Parathyroid adenoma (tissue), 2 donors: Measurements from ENCODE around the gene USH2A.

Experiments
- H2AFZ ChIP-seq: fragments of 300-600 bp; sonication (generic); one replicate; pipeline ENCODE4 v1.7.0; 2017; ENCODE audit warnings: antibody characterized with exemption, mild to moderate bottlenecking
- H3K27ac ChIP-seq: fragments of 300-600 bp; sonication (generic); one replicate; pipeline ENCODE4 v1.7.0; 2017
- H3K27me3 ChIP-seq: fragments of 300-600 bp; sonication (generic); one replicate; pipeline ENCODE4 v1.7.0; 2017; ENCODE audit warnings: low read length; ENCODE audit not compliant: control insufficient read depth, insufficient read depth
- H3K36me3 ChIP-seq: fragments of 300-600 bp; sonication (generic); one replicate; pipeline ENCODE4 v1.7.0; 2017; ENCODE audit warnings: low read length; ENCODE audit not compliant: control insufficient read depth, insufficient read depth
- H3K4me1 ChIP-seq: fragments of 300-600 bp; sonication (generic); one replicate; pipeline ENCODE4 v1.7.0; 2017; ENCODE audit warnings: control low read depth
- H3K4me2 ChIP-seq: fragments of 300-600 bp; sonication (generic); one replicate; pipeline ENCODE4 v1.7.0; 2017; ENCODE audit warnings: low read length
- H3K4me3 ChIP-seq: fragments of 300-600 bp; sonication (generic); one replicate; pipeline ENCODE4 v1.7.0; 2017; ENCODE audit warnings: low read depth, low read length
- H3K79me2 ChIP-seq: fragments of 300-600 bp; sonication (generic); one replicate; pipeline ENCODE4 v1.7.0; 2017; ENCODE audit warnings: control low read depth
- H3K9ac ChIP-seq: fragments of 300-600 bp; sonication (generic); one replicate; pipeline ENCODE4 v1.7.0; 2017; ENCODE audit warnings: mild to moderate bottlenecking
- H3K9me3 ChIP-seq: fragments of 300-600 bp; sonication (generic); one replicate; pipeline ENCODE4 v1.7.0; 2017; ENCODE audit warnings: low read length; ENCODE audit not compliant: control insufficient read depth
- CTCF ChIP-seq: fragments of 300-600 bp; sonication (generic); IDR thresholded peaks from one replicate; pipeline ENCODE4 v1.7.0; 2017; ENCODE audit warnings: antibody characterized with exemption, mild to moderate bottlenecking
- donor health status: primary hyperparathyroidism.

Gene USH2A

GRCh38 chr1:216258856-216259255 lies 164.4 kb downstream of the USH2A start:
- Histone ChIP-seq H3K9ac (no peak overlapping the region), H3K4me3 (no peak overlapping the region), H3K79me2 (no peaks in the 10 kb centered on the region), H3K9me3 (no peaks in the 10 kb centered on the region), H2AFZ (no peak overlapping the region), H3K4me2 (no peak overlapping the region), H3K4me1 (no peaks in the 10 kb centered on the region), H3K36me3 (no peaks in the 10 kb centered on the region), H3K27ac (no peak overlapping the region), H3K27me3 (no peaks in the 10 kb centered on the region)
- no peak for TF ChIP-seq CTCF

GRCh38 chr1:216258386-216258785 lies 164.9 kb downstream of the USH2A start:
- no peaks in the 10 kb centered on the region for H3K79me2 ChIP-seq
- no peak overlapping the region for H3K4me3 ChIP-seq
- H3K4me2 ChIP-seq, result no peak overlapping the region
- no peaks in the 10 kb centered on the region for H3K27me3 ChIP-seq
- no peak overlapping the region for H3K9ac ChIP-seq
- no peaks in the 10 kb centered on the region for H3K36me3 ChIP-seq
- no peak for TF ChIP-seq CTCF
- H2AFZ ChIP-seq, result no peak overlapping the region
- no peaks in the 10 kb centered on the region for H3K4me1 ChIP-seq
- H3K27ac ChIP-seq, result no peak overlapping the region
- no peaks in the 10 kb centered on the region for H3K9me3 ChIP-seq

- H3K79me2 ChIP-seq, result no peaks in the 10 kb centered on the region
- H3K4me3 ChIP-seq, result no peak overlapping the region
- H3K9ac ChIP-seq, result no peak overlapping the region
- H3K27ac ChIP-seq, result no peak overlapping the region
- no peaks in the 10 kb centered on the region for H3K9me3 ChIP-seq
- no peaks in the 10 kb centered on the region for H3K36me3 ChIP-seq
- H2AFZ ChIP-seq, result no peak overlapping the region
- no peaks in the 10 kb centered on the region for H3K4me1 ChIP-seq
- no peaks in the 10 kb centered on the region for H3K27me3 ChIP-seq
- TF ChIP-seq CTCF, result no peak
- H3K4me2 ChIP-seq, result no peak overlapping the region
Observed at GRCh38 chr1:216250861-216251260, 172.4 kb downstream of the USH2A start.

GRCh38 chr1:216248628-216249027 lies 174.6 kb downstream of the USH2A start:
- Histone ChIP-seq H3K27me3 (no peaks in the 10 kb centered on the region), H3K4me2 (no peak overlapping the region), H2AFZ (no peak overlapping the region), H3K36me3 (no peaks in the 10 kb centered on the region), H3K79me2 (no peaks in the 10 kb centered on the region), H3K9me3 (no peaks in the 10 kb centered on the region), H3K4me3 (no peak overlapping the region), H3K4me1 (no peaks in the 10 kb centered on the region), H3K27ac (no peak overlapping the region), H3K9ac (no peak overlapping the region)
- TF ChIP-seq CTCF, result no peak

GRCh38 chr1:216247937-216248336 lies 175.3 kb downstream of the USH2A start:
- no peaks in the 10 kb centered on the region for H3K4me1 ChIP-seq
- H3K9me3 ChIP-seq, result no peaks in the 10 kb centered on the region
- H3K36me3 ChIP-seq, result no peaks in the 10 kb centered on the region
- H3K4me2 ChIP-seq, result no peak overlapping the region
- H3K27me3 ChIP-seq, result no peaks in the 10 kb centered on the region
- H3K27ac ChIP-seq, result no peak overlapping the region
- TF ChIP-seq CTCF, result no peak
- H3K4me3 ChIP-seq, result no peak overlapping the region
- no peaks in the 10 kb centered on the region for H3K79me2 ChIP-seq
- H3K9ac ChIP-seq, result no peak overlapping the region
- no peak overlapping the region for H2AFZ ChIP-seq
